Pancreas (tissue), 10 donors: ENCODE data around the gene GOLGA6D. TPM values are rescaled to one million over a fixed set of nuclear protein-coding genes. Genes with fewer than 3 reads are reported as not detected.
"Not testable (repeated sequence)": the region's sequence is repeated elsewhere in the genome, so short reads cannot be mapped to it uniquely, and the experiment has no call there.

Experiments used
- ATAC-seq, 4 donors: fragments of 200-7000 bp; cut with Tn5 transposase; one replicate each; pipeline versions ENCODE4 v1.8.0 to v1.9.1; 2020; ENCODE audit warnings: mild to moderate bottlenecking in 4 of 4, moderate library complexity in 4 of 4
- DNase-seq, 6 donors: peaks; one replicate each; pipeline ENCODE4 v3.0.0-alpha.2; 2020
- FAIRE-seq: peaks from 2 replicates; lab custom pipeline; 2012; peaks lifted over from hg19 to GRCh38; lab: Jason Lieb, UNC
- H3K27ac ChIP-seq, 4 donors: fragments of 200-600 bp; sonication (generic); 1 replicate in 3 of 4; 2 replicates in 1 of 4; pipeline versions ENCODE4 v1.5.0 to v1.8.0; 2020
- H3K27me3 ChIP-seq, 4 donors: fragments of 200-600 bp; one replicate each; pipeline ENCODE4 v1.8.0; 2021
- H3K36me3 ChIP-seq, 3 donors: fragments of 200-600 bp; sonication (generic) in 1 of 3; one replicate each; pipeline versions ENCODE4 v1.5.0 to v1.8.0; 2020 to 2021
- H3K4me1 ChIP-seq, 3 donors: fragments of 200-600 bp; one replicate each; pipeline ENCODE4 v1.8.0; 2021
- H3K4me3 ChIP-seq, 4 donors: fragments of 200-600 bp; sonication (generic) in 2 of 4; one replicate each; pipeline versions ENCODE4 v1.5.0 to v1.8.0; 2020 to 2021
- H3K9me3 ChIP-seq, 4 donors: fragments of 200-600 bp; one replicate each; pipeline ENCODE4 v1.8.0; 2021
- WGBS, 2 donors: extraction: QIAGEN DNeasy Blood & Tissue Kit; methylation state at CpG; one replicate each; pipeline ENCODE4 v1.1.7; 2013; 5-methylcytosine and 5-hydroxymethylcytosine counted together
- intact Hi-C, 3 donors: fragments of 100-400 bp; cut with DNase I; formaldehyde crosslinking; loops; one replicate each; pipeline versions ENCODE4 v1.11.1 to v1.14.2; 2022
- polyA plus RNA-seq, 2 donors: library from polyadenylated mRNA; stranded (reverse); fragments of 200-250 nt; gene quantifications; one replicate each; pipeline ENCODE4 v1.2.3, GENCODE V29; 2013
- total RNA-seq, 6 donors: library from RNA; stranded (reverse); fragmentation: NEBNext Ultra II Directional in 4 of 6; extraction: Animal tissue kit (Norgen Biotek cat#: 25700) in 4 of 6; gene quantifications; one replicate each; pipeline versions ENCODE4 v1.2.1 to v1.2.4, GENCODE V29; 2021 to 2023
- TF ChIP-seq, protein P1 (sequence below), 4 donors: fragments of 200-600 bp; sonication (generic) in 3 of 4; IDR thresholded peaks; one replicate each; pipeline versions ENCODE4 v1.5.0 to v1.8.0; 2021; ENCODE audit warnings: antibody characterized with exemption in 4 of 4
- donor health status: healthy with polysubstance abuse.
- donor health status: DM: no; HTN: no; CAD: no; lungs with moderate emphysema.
- donor health status: DM: no; HTN: no; CAD: no.
- donor health status: control.
- donor health status: control.
- donor health status: Bipolar disorder and iron deficiency.
- donor health status: DM: yes; HTN: yes; CAD: no.
- donor health status: DM: no; HTN: no; CAD: no.
- donor health status: DM: no; HTN: no; CAD: no.
- donor health status: DM: yes; HTN: yes; CAD: no.

The GOLGA6D gene
- total and polyA plus RNA-seq, 8 donors = 0.08 TPM; not detected in 7

DNA sequence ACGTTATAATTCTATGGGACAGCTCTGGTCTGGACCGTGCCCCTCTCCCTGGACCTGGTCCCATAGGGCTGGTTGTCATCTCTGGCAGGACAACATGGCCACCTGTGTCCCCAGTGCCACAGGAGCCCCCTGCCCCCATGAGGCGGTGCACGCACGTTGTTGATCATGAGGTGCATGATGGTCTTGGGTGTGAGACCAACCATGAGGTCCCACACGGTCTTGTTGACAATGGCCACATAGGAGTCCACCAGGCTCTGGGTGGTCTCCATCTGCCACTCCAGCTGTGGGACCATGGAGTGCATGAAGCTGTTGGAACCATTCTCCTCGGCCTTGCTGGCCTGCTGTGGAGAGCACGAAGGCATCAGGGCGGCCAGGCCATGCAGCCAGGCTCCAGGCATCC, 19.7 kb downstream of the GOLGA6D start:
- Histone ChIP-seq H3K36me3 (no peaks in the 10 kb centered on the region), H3K9me3 (no peaks in the 10 kb centered on the region), H3K4me3 (no peak overlapping the region), H3K27me3 (no peaks in the 10 kb centered on the region), H3K27ac (no peak overlapping the region), H3K4me1 (no peaks in the 10 kb centered on the region)
- 72 to 77% methylated on average over 9 of the region's 9 CpGs for WGBS, 2 donors
- FAIRE-seq = no peak
- TF ChIP-seq, protein P1, sequence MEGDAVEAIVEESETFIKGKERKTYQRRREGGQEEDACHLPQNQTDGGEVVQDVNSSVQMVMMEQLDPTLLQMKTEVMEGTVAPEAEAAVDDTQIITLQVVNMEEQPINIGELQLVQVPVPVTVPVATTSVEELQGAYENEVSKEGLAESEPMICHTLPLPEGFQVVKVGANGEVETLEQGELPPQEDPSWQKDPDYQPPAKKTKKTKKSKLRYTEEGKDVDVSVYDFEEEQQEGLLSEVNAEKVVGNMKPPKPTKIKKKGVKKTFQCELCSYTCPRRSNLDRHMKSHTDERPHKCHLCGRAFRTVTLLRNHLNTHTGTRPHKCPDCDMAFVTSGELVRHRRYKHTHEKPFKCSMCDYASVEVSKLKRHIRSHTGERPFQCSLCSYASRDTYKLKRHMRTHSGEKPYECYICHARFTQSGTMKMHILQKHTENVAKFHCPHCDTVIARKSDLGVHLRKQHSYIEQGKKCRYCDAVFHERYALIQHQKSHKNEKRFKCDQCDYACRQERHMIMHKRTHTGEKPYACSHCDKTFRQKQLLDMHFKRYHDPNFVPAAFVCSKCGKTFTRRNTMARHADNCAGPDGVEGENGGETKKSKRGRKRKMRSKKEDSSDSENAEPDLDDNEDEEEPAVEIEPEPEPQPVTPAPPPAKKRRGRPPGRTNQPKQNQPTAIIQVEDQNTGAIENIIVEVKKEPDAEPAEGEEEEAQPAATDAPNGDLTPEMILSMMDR (IDR thresholded peaks at IDR 0.05) = no peak
- no peak for DNase-seq
- intact Hi-C loops = no loop called here
- no peak for ATAC-seq

- H3K27me3 ChIP-seq, H3K27ac ChIP-seq, FAIRE-seq, H3K4me3 ChIP-seq, H3K4me1 ChIP-seq, ATAC-seq, intact Hi-C loops, DNase-seq, H3K36me3 ChIP-seq, H3K9me3 ChIP-seq: not testable (repeated sequence)
- 80 to 91% methylated on average over 4 of the region's 4 CpGs for WGBS, 2 donors
Observed at GRCh38 chr15:75302753-75303152, 20.1 kb downstream of the GOLGA6D start.

- intact Hi-C loops = no loop called here
- FAIRE-seq = no peak
- no peaks in the 10 kb centered on the region for H3K4me1 ChIP-seq
- WGBS, 2 donors = 50 to 59% methylated on average over 3 of the region's 3 CpGs
- H3K9me3 ChIP-seq = no peaks in the 10 kb centered on the region
- DNase-seq = no peak
- H3K36me3 ChIP-seq = no peaks in the 10 kb centered on the region
- TF ChIP-seq, protein P1 (IDR thresholded peaks at IDR 0.05) = no peak
- ATAC-seq = no peak
- H3K27ac ChIP-seq = no peak overlapping the region
- H3K27me3 ChIP-seq = no peaks in the 10 kb centered on the region
- H3K4me3 ChIP-seq = no peak overlapping the region
Observed at GRCh38 chr15:75306188-75306587, 23.6 kb downstream of the GOLGA6D start.

- intact Hi-C loops = no loop called here
- peak; percentile 98 to 100 (median 100) for ATAC-seq
- H3K9me3 ChIP-seq = no peaks in the 10 kb centered on the region
- 24 to 28% methylated on average over 15 of the region's 15 CpGs for WGBS, 2 donors
- H3K27ac ChIP-seq = no peak overlapping the region
- no peak for FAIRE-seq
- no peak overlapping the region for H3K4me3 ChIP-seq
- TF ChIP-seq, protein P1 (IDR thresholded peaks at IDR 0.05) = peak; percentile 20 to 52 (median 47)
- peak; percentile 57 to 88 (median 74) for DNase-seq
- H3K36me3 ChIP-seq = no peaks in the 10 kb centered on the region
- no peaks in the 10 kb centered on the region for H3K4me1 ChIP-seq
- no peaks in the 10 kb centered on the region for H3K27me3 ChIP-seq
Observed at GRCh38 chr15:75307778-75308390, 25.2 kb downstream of the GOLGA6D start.

GRCh38 chr15:75309711-75310110, 27.1 kb downstream of the GOLGA6D start:
- Histone ChIP-seq H3K4me3 (no peak overlapping the region), H3K4me1 (no peaks in the 10 kb centered on the region), H3K36me3 (no peaks in the 10 kb centered on the region), H3K9me3 (no peaks in the 10 kb centered on the region), H3K27me3 (no peaks in the 10 kb centered on the region), H3K27ac (no peak overlapping the region)
- no peak for FAIRE-seq
- TF ChIP-seq, protein P1 (IDR thresholded peaks at IDR 0.05) = no peak
- no peak for DNase-seq
- intact Hi-C loops = no loop called here
- ATAC-seq = no peak

GRCh38 chr15:75312548-75312947, 29.9 kb downstream of the GOLGA6D start:
- H3K36me3 ChIP-seq, DNase-seq, H3K4me1 ChIP-seq, FAIRE-seq, ATAC-seq, H3K9me3 ChIP-seq, H3K27me3 ChIP-seq, H3K4me3 ChIP-seq, intact Hi-C loops, H3K27ac ChIP-seq: not testable (repeated sequence)
- WGBS, 2 donors = 94 to 100% methylated on average over 1 of the region's 1 CpG
